ENCODE data around the gene PTPN2.
"Not testable (repeated sequence)": the region's sequence is repeated elsewhere in the genome, so short reads cannot be mapped to it uniquely, and the experiment has no call there.

Gene PTPN2

DNA sequence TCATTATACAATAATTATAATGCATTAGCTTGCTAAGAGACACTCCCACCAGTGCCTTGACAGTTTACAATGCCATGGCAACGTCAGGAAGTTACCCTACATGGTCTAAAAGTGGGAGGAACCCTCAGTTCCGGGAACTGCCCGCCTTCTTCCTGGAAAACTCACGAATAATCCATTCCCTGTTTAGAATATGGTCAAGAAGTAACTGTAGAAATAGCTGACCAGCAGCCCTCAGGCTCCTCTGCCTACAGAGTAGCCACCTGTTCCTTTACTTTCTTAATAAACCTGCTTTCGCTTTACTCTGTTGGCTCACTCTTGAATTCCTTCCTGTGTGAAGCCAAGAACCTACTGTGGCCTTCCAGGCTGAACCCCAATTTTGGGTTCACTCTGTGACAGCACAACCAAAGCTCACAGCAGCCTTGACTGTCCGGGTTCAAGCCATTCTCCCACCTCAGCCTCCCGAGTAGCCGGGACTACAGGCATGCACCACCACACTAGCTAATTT lies 20.0 kb upstream of the PTPN2 start:
- H2AFZ ChIP-seq (ENCODE audit: low read depth, low read length, severe bottlenecking): no peak overlapping the region

DNA sequence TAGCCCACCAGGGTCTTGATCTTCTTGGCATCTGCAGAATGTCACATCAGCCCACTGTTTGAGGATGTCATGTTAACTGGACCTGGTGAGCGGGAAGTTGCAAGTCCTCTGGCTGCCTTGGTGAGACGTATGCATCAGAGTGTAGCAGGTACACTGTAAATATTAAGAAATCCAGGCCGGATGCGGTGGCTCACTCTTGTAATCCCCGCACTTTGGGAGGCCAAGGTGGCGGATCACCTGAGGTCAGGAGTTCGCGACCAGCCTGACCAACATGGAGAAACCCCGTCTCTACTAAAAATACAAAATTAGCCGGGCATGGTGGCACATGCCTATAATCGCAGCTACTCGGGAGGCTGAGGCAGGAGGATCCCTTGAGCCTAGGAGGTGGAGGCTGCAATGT lies 17.2 kb upstream of the PTPN2 start:
- H3K36me3 ChIP-seq (ENCODE audit: low read length); H3K9me3 ChIP-seq (ENCODE audit: insufficient read depth, low read length); H4K20me1 ChIP-seq (ENCODE audit: low read depth, low read length); H3K9me2 ChIP-seq (replicated peaks; ENCODE audit: insufficient read depth, low read length); H3K9ac ChIP-seq (ENCODE audit: low read length); H3K27ac ChIP-seq (ENCODE audit: low read depth, low read length); H3K4me2 ChIP-seq (ENCODE audit: low read depth, low read length, poor library complexity, severe bottlenecking); H2AFZ ChIP-seq (ENCODE audit: low read depth, low read length, severe bottlenecking); H3K4me3 ChIP-seq (ENCODE audit: insufficient read depth, low read length, poor library complexity, severe bottlenecking); H3K27me3 ChIP-seq (ENCODE audit: low read length); H3K79me2 ChIP-seq (ENCODE audit: insufficient read depth, low read length); H3F3A ChIP-seq (ENCODE audit: insufficient read depth): not testable (repeated sequence)

More for the DNA sequence above, 20.0 kb upstream of the PTPN2 start:
- Histone ChIP-seq H3F3A (ENCODE audit: insufficient read depth) (no peaks in the 10 kb centered on the region), H3K9me3 (ENCODE audit: insufficient read depth, low read length) (no peaks in the 10 kb centered on the region), H3K4me2 (ENCODE audit: low read depth, low read length, poor library complexity, severe bottlenecking) (no peak overlapping the region), H4K20me1 (ENCODE audit: low read depth, low read length) (no peaks in the 10 kb centered on the region), H3K27ac (ENCODE audit: low read depth, low read length) (no peak overlapping the region), H3K36me3 (ENCODE audit: low read length) (no peaks in the 10 kb centered on the region), H3K27me3 (ENCODE audit: low read length) (no peaks in the 10 kb centered on the region), H3K4me3 (ENCODE audit: insufficient read depth, low read length, poor library complexity, severe bottlenecking) (no peak overlapping the region), H3K9ac (ENCODE audit: low read length) (no peak overlapping the region), H3K9me2 (replicated peaks; ENCODE audit: insufficient read depth, low read length) (no peaks in the 10 kb centered on the region), H3K79me2 (ENCODE audit: insufficient read depth, low read length) (no peaks in the 10 kb centered on the region)
- TF ChIP-seq, protein P1, sequence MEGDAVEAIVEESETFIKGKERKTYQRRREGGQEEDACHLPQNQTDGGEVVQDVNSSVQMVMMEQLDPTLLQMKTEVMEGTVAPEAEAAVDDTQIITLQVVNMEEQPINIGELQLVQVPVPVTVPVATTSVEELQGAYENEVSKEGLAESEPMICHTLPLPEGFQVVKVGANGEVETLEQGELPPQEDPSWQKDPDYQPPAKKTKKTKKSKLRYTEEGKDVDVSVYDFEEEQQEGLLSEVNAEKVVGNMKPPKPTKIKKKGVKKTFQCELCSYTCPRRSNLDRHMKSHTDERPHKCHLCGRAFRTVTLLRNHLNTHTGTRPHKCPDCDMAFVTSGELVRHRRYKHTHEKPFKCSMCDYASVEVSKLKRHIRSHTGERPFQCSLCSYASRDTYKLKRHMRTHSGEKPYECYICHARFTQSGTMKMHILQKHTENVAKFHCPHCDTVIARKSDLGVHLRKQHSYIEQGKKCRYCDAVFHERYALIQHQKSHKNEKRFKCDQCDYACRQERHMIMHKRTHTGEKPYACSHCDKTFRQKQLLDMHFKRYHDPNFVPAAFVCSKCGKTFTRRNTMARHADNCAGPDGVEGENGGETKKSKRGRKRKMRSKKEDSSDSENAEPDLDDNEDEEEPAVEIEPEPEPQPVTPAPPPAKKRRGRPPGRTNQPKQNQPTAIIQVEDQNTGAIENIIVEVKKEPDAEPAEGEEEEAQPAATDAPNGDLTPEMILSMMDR (IDR thresholded peaks at IDR 0.05; ENCODE audit: insufficient read depth, low read length, poor library complexity, severe bottlenecking): no peak
- TF ChIP-seq EZH2phosphoT487 (conservative IDR thresholded peaks at IDR 0.05; ENCODE audit: low read length): no peak

DNA sequence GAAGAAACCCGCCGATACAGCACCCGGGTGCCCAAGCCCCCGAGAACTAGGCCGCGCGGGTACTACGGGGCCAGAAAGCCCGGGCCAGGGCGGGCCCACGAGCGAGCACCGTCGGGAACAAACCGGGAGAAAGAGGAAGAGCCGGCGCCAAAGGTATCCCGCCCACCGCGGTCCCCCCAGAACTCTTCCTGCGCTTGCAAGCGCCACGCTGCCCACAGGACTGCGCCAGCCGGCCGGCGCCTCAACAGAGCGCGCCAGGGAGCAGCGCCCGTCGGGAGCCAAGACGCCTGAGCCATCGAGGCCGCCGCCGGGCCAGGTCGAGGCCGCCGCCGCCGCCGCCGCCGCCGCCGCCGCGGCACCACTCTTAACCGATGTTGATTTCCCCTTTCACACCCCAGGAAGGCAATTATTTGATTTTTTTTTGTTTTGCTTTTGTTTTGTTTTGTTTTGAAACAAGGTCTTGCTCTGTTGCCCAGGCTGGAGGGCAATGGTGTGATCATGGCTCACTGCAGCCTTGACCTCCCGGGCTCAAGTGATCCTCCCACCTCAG lies 12.8 kb upstream of the PTPN2 start:
- not testable (repeated sequence) for H3K27ac ChIP-seq (ENCODE audit: low read depth, low read length); H3K4me2 ChIP-seq (ENCODE audit: low read depth, low read length, poor library complexity, severe bottlenecking); H3K9ac ChIP-seq (ENCODE audit: low read length); H3K4me3 ChIP-seq (ENCODE audit: insufficient read depth, low read length, poor library complexity, severe bottlenecking); H3F3A ChIP-seq (ENCODE audit: insufficient read depth); H3K9me2 ChIP-seq (replicated peaks; ENCODE audit: insufficient read depth, low read length); H3K36me3 ChIP-seq (ENCODE audit: low read length); H3K27me3 ChIP-seq (ENCODE audit: low read length); H4K20me1 ChIP-seq (ENCODE audit: low read depth, low read length); H3K9me3 ChIP-seq (ENCODE audit: insufficient read depth, low read length); H3K79me2 ChIP-seq (ENCODE audit: insufficient read depth, low read length); H2AFZ ChIP-seq (ENCODE audit: low read depth, low read length, severe bottlenecking)

DNA sequence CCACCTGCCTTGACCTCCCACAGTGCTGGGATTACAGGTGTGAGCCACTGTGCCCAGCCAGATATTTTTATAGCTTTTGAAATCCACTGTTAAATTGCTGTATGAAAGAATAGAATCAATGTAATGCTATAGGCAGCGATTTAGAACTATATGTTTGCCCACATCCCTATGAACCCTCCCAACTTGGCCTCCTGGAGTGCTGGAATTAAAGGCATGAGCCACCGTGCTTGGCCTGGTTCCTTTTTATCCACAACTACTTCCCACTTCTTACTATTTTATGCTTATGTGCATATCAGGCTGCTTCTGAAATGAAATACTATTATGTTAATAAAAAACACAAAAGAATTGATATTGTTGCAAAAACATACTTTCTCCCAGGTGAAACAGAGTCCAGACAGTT lies 11.6 kb upstream of the PTPN2 start:
- Histone ChIP-seq H3K4me2 (ENCODE audit: low read depth, low read length, poor library complexity, severe bottlenecking) (no peak overlapping the region), H4K20me1 (ENCODE audit: low read depth, low read length) (no peaks in the 10 kb centered on the region), H3K9ac (ENCODE audit: low read length) (no peak overlapping the region), H3K9me3 (ENCODE audit: insufficient read depth, low read length) (no peaks in the 10 kb centered on the region), H3K9me2 (replicated peaks; ENCODE audit: insufficient read depth, low read length) (no peaks in the 10 kb centered on the region), H3F3A (ENCODE audit: insufficient read depth) (no peaks in the 10 kb centered on the region), H3K27ac (ENCODE audit: low read depth, low read length) (no peak overlapping the region), H2AFZ (ENCODE audit: low read depth, low read length, severe bottlenecking) (no peak overlapping the region), H3K79me2 (ENCODE audit: insufficient read depth, low read length) (no peaks in the 10 kb centered on the region), H3K4me3 (ENCODE audit: insufficient read depth, low read length, poor library complexity, severe bottlenecking) (no peak overlapping the region), H3K27me3 (ENCODE audit: low read length) (no peaks in the 10 kb centered on the region), H3K36me3 (ENCODE audit: low read length) (no peaks in the 10 kb centered on the region)
- TF ChIP-seq, protein P1 (IDR thresholded peaks at IDR 0.05; ENCODE audit: insufficient read depth, low read length, poor library complexity, severe bottlenecking): no peak
- TF ChIP-seq EZH2phosphoT487 (conservative IDR thresholded peaks at IDR 0.05; ENCODE audit: low read length): no peak

All from SU-DHL-6 (cell line).